ENCODE data around the gene EHBP1.

Gene EHBP1

DNA sequence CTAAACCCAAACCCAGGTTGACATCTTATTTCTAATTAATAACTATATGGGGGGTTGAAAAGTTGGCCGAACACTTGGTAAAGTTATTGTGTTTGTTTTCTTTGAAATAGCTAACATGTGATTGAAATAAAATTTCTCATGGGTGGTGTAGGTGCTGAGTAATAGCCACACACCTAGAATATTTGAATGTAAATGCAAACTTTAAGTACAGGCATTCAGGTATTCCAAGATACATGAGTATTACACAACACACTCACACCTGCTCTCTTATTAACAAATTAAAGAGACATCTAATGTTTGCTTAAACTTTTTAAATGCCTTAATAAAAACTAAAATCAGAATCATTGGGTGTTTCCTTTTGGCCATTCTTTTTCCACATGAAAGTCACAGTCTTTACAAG is 165.5 kb downstream of the EHBP1 start (continued):
- TF ChIP-seq ZNF19 (tag by site-specific recombination; IDR thresholded peaks at IDR 0.05; ENCODE audit: low read depth), result no peak

DNA sequence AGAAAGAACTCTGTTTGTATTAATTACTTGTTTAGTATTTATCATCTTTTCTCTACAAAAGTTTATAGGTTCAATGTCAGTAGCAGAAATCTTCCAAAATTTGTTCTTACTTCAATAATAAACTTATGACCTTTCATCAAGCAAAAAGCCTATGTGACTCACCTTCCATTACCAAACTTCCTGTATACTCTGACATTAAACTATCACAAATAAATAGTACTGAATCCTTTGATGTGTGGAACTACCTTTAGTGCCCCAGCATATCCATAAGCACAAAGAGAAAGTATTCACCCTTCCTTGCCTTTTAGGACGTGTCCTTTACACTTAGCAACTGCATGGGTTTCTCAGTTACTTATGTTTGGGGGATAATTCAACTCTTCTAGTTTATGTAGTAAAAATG is 166.0 kb downstream of the EHBP1 start:
- POLR2A ChIA-PET, result no interaction called here
- Histone ChIP-seq H3K9me3 (ENCODE audit: control insufficient read depth, insufficient read depth, low read depth, low read length) (no peaks in the 10 kb centered on the region), H3K27ac (ENCODE audit: extremely low read depth, low read depth, low read length) (no peak overlapping the region), H3K4me3 (ENCODE audit: low read depth, low read length) (no peak overlapping the region), H3K36me3 (ENCODE audit: control insufficient read depth in 2 of 2, insufficient read depth in 1 of 2, low read length in 2 of 2) (peaks cover 4 to 16% of the 10 kb centered on the region in 2 experiments), H3K4me1 (ENCODE audit: control insufficient read depth, insufficient read depth, low read length) (no peaks in the 10 kb centered on the region)
- TF ChIP-seq ZNF19 (tag by site-specific recombination; IDR thresholded peaks at IDR 0.05; ENCODE audit: low read depth), result no peak
- TF ChIP-seq YY1 (tag by site-specific recombination; IDR thresholded peaks at IDR 0.05), result no peak
- no peak for TF ChIP-seq ZNF768 (tag by site-specific recombination; IDR thresholded peaks at IDR 0.05)
- TF ChIP-seq ZNF140 (tag by site-specific recombination; IDR thresholded peaks at IDR 0.05), result no peak
- TF ChIP-seq ZBTB21 (tag by site-specific recombination; IDR thresholded peaks at IDR 0.05), result no peak
- no peak for TF ChIP-seq ZFP41 (tag by site-specific recombination; IDR thresholded peaks at IDR 0.05; ENCODE audit: borderline replicate concordance)
- TF ChIP-seq, protein P1, sequence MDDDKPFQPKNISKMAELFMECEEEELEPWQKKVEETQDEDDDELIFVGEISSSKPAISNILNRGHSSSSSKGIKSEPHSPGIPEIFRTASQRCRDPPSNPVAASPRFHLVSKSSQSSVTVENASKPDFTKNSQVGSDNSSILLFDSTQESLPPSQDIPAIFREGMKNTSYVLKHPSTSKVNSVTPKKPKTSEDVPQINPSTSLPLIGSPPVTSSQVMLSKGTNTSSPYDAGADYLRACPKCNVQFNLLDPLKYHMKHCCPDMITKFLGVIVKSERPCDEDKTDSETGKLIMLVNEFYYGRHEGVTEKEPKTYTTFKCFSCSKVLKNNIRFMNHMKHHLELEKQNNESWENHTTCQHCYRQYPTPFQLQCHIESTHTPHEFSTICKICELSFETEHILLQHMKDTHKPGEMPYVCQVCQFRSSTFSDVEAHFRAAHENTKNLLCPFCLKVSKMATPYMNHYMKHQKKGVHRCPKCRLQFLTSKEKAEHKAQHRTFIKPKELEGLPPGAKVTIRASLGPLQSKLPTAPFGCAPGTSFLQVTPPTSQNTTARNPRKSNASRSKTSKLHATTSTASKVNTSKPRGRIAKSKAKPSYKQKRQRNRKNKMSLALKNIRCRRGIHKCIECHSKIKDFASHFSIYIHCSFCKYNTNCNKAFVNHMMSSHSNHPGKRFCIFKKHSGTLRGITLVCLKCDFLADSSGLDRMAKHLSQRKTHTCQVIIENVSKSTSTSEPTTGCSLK (tag by site-specific recombination; IDR thresholded peaks at IDR 0.05), result no peak
- TF ChIP-seq ZNF530 (tag by site-specific recombination; IDR thresholded peaks at IDR 0.05; ENCODE audit: low read depth), result no peak
- TF ChIP-seq, protein P2, sequence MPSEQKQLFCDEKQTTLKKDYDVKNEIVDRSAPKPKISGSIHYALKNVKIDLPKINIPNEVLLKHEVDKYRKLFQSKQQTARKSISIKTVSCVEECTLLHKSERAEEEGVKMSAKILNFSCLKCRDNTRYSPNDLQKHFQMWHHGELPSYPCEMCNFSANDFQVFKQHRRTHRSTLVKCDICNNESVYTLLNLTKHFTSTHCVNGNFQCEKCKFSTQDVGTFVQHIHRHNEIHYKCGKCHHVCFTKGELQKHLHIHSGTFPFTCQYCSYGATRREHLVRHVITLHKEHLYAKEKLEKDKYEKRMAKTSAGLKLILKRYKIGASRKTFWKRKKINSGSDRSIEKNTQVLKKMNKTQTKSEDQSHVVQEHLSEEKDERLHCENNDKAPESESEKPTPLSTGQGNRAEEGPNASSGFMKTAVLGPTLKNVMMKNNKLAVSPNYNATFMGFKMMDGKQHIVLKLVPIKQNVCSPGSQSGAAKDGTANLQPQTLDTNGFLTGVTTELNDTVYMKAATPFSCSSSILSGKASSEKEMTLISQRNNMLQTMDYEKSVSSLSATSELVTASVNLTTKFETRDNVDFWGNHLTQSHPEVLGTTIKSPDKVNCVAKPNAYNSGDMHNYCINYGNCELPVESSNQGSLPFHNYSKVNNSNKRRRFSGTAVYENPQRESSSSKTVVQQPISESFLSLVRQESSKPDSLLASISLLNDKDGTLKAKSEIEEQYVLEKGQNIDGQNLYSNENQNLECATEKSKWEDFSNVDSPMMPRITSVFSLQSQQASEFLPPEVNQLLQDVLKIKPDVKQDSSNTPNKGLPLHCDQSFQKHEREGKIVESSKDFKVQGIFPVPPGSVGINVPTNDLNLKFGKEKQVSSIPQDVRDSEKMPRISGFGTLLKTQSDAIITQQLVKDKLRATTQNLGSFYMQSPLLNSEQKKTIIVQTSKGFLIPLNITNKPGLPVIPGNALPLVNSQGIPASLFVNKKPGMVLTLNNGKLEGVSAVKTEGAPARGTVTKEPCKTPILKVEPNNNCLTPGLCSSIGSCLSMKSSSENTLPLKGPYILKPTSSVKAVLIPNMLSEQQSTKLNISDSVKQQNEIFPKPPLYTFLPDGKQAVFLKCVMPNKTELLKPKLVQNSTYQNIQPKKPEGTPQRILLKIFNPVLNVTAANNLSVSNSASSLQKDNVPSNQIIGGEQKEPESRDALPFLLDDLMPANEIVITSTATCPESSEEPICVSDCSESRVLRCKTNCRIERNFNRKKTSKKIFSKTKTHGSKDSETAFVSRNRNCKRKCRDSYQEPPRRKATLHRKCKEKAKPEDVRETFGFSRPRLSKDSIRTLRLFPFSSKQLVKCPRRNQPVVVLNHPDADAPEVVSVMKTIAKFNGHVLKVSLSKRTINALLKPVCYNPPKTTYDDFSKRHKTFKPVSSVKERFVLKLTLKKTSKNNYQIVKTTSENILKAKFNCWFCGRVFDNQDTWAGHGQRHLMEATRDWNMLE (tag by site-specific recombination; conservative IDR thresholded peaks at IDR 0.05; ENCODE audit: low read depth), result no peak
- TF ChIP-seq PRDM1 (tag by site-specific recombination; IDR thresholded peaks at IDR 0.05), result no peak
- TF ChIP-seq ZNF777 (tag by site-specific recombination; IDR thresholded peaks at IDR 0.05; ENCODE audit: borderline replicate concordance), result no peak
- TF ChIP-seq, protein P3, sequence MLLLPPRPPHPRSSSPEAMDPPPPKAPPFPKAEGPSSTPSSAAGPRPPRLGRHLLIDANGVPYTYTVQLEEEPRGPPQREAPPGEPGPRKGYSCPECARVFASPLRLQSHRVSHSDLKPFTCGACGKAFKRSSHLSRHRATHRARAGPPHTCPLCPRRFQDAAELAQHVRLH (tag by site-specific recombination; IDR thresholded peaks at IDR 0.05), result no peak
- TF ChIP-seq ZNF521 (tag by site-specific recombination; IDR thresholded peaks at IDR 0.05), result no peak
- TF ChIP-seq ZNF585B (tag by site-specific recombination; IDR thresholded peaks at IDR 0.05), result no peak
- TF ChIP-seq, protein P4, sequence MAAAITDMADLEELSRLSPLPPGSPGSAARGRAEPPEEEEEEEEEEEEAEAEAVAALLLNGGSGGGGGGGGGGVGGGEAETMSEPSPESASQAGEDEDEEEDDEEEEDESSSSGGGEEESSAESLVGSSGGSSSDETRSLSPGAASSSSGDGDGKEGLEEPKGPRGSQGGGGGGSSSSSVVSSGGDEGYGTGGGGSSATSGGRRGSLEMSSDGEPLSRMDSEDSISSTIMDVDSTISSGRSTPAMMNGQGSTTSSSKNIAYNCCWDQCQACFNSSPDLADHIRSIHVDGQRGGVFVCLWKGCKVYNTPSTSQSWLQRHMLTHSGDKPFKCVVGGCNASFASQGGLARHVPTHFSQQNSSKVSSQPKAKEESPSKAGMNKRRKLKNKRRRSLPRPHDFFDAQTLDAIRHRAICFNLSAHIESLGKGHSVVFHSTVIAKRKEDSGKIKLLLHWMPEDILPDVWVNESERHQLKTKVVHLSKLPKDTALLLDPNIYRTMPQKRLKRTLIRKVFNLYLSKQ (tag by site-specific recombination; IDR thresholded peaks at IDR 0.05; ENCODE audit: borderline replicate concordance), result no peak
- no peak for TF ChIP-seq TCF7L2 (IDR thresholded peaks at IDR 0.05; ENCODE audit: borderline replicate concordance, low read depth, low read length)
- TF ChIP-seq ZNF324 (tag by site-specific recombination; IDR thresholded peaks at IDR 0.05), result no peak
- no peak for TF ChIP-seq ZBTB17 (tag by site-specific recombination; IDR thresholded peaks at IDR 0.05)
- no peak for TF ChIP-seq BCL11B (tag by site-specific recombination; IDR thresholded peaks at IDR 0.05; ENCODE audit: low read depth)
- CTCF ChIA-PET, result no interaction called here
